ENCODE measurements around the gene ZAR1L. TPM values are rescaled to one million over a fixed set of nuclear protein-coding genes. Genes with fewer than 3 reads are reported as not detected.

The ZAR1L gene
- total RNA-seq, 2 experiments from 2014 or later = not detected

DNA sequence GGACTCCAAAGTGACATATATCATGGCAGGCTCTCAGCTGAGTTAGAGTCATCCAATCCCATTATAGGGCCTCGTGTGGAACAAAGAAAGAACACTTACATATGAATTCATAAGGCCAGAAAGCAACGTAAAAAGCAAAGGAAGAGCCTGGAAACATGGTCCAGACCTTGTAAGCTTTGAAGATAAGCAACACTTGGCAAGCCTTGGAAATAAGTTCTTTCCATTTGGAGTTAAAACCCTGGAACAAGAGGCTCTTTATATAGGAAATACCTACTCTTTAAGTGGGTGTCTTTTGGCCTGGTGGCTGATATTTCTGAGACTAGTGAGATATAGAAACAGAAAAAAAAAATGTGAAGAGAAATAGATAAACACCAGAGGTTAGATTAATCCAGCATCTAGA is 49.4 kb downstream of the ZAR1L start:
- POLR2A ChIA-PET = no interaction called here
- no peak overlapping the region for H3K27ac Mint-ChIP-seq

DNA sequence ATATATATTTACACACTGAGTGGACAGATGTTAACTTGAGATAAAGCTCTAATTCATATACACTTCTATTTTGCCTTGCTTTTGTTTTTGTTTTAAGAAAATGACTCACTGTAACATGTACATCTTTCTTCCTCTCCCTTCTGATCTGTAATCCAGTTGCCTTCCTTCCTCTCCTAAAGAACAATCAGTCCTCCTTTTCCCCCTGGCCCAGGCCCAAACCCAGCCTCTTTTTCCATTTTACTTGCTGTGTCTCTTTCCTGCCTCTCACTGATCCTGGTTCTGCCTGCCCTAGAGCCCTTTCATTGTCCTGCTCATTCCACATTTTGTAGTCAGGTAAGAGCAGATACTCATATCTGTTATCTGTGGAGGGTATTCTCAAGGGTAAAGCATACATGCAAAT is 50.8 kb downstream of the ZAR1L start:
- no peak for DNase-seq
- ATAC-seq (ENCODE audit: poor library complexity) = no peak
- intact Hi-C loops (cut with DNase I, micrococcal nuclease) = loop anchor here in 1 of 2 experiments (10.0 kb wide), 1 partner anchor 1460 kb away; no protein-coding TSS in a partner anchor
- no peaks in the 10 kb centered on the region for H3K4me1 Mint-ChIP-seq (ENCODE audit: low read depth)
- Histone ChIP-seq H3K27me3 (ENCODE audit: control insufficient read depth in 1 of 2, insufficient read depth in 2 of 2, low read length in 2 of 2) (no peaks in the 10 kb centered on the region), H3K36me3 (ENCODE audit: insufficient read depth, low read length) (peaks cover 4% of the 10 kb centered on the region), H3K4me3 (ENCODE audit: low read length) (no peak overlapping the region), H3K9me3 (ENCODE audit: control insufficient read depth in 1 of 2, insufficient read depth in 1 of 2, low read length in 2 of 2) (no peaks in the 10 kb centered on the region), H3K27ac (ENCODE audit: low read depth in 1 of 2, low read length in 2 of 2) (no peak overlapping the region), H3K4me1 (ENCODE audit: insufficient read depth, low read length) (no peaks in the 10 kb centered on the region)
- H3K9me3 Mint-ChIP-seq = no peaks in the 10 kb centered on the region
- no peaks in the 10 kb centered on the region for H3K27me3 Mint-ChIP-seq
- TF ChIP-seq, protein P1, sequence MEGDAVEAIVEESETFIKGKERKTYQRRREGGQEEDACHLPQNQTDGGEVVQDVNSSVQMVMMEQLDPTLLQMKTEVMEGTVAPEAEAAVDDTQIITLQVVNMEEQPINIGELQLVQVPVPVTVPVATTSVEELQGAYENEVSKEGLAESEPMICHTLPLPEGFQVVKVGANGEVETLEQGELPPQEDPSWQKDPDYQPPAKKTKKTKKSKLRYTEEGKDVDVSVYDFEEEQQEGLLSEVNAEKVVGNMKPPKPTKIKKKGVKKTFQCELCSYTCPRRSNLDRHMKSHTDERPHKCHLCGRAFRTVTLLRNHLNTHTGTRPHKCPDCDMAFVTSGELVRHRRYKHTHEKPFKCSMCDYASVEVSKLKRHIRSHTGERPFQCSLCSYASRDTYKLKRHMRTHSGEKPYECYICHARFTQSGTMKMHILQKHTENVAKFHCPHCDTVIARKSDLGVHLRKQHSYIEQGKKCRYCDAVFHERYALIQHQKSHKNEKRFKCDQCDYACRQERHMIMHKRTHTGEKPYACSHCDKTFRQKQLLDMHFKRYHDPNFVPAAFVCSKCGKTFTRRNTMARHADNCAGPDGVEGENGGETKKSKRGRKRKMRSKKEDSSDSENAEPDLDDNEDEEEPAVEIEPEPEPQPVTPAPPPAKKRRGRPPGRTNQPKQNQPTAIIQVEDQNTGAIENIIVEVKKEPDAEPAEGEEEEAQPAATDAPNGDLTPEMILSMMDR (IDR thresholded peaks at IDR 0.05) = no peak
- peaks cover 20% of the 10 kb centered on the region for H3K36me3 Mint-ChIP-seq (ENCODE audit: low read depth)
- CTCF ChIA-PET = interaction anchor here (1.8 kb wide), 1 partner anchor 28 kb away, joined by 3 read pairs; no protein-coding TSS in a partner anchor
- H3K4me3 Mint-ChIP-seq = no peak overlapping the region
- H3K27ac Mint-ChIP-seq = no peak overlapping the region
- POLR2A ChIA-PET = no interaction called here

More for the DNA sequence above, 49.4 kb downstream of the ZAR1L start:
- Histone ChIP-seq H3K4me1 (ENCODE audit: insufficient read depth, low read length) (no peaks in the 10 kb centered on the region), H3K27me3 (ENCODE audit: control insufficient read depth in 1 of 2, insufficient read depth in 2 of 2, low read length in 2 of 2) (no peaks in the 10 kb centered on the region), H3K36me3 (ENCODE audit: insufficient read depth, low read length) (peaks cover 6% of the 10 kb centered on the region), H3K9me3 (ENCODE audit: control insufficient read depth in 1 of 2, insufficient read depth in 1 of 2, low read length in 2 of 2) (no peaks in the 10 kb centered on the region), H3K27ac (ENCODE audit: low read depth in 1 of 2, low read length in 2 of 2) (no peak overlapping the region), H3K4me3 (ENCODE audit: low read length) (no peak overlapping the region)
- intact Hi-C loops (cut with DNase I, micrococcal nuclease) = loop anchor here in 1 of 2 experiments (10.0 kb wide), 1 partner anchor 1459 kb away; no protein-coding TSS in a partner anchor
- Mint-ChIP-seq H3K36me3 (ENCODE audit: low read depth) (peaks cover 20% of the 10 kb centered on the region), H3K27me3 (no peaks in the 10 kb centered on the region), H3K4me3 (no peak overlapping the region), H3K4me1 (ENCODE audit: low read depth) (no peaks in the 10 kb centered on the region), H3K9me3 (no peaks in the 10 kb centered on the region)
- CTCF ChIA-PET = no interaction called here
- TF ChIP-seq, protein P1 (IDR thresholded peaks at IDR 0.05) = no peak
- ATAC-seq (ENCODE audit: poor library complexity) (no peak), DNase-seq (no peak)

DNA sequence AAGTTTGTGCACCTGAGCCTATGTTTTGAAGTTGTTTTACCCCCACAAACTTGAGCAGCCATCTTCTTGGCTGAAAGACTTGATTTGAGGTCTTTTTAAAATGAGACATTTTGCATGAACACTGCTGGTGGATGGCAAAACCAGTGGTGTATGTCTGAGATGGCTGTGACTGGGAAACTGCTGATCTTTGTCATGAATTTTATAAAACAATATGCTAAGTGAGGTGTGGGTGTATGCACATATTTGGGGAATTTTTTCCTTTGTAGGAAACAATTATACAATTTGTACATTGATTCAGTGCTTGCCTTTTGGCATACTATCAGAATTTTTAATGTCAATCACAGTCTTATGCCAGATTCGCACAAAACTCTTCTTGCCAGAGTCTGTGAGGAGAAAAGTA is 52.5 kb downstream of the ZAR1L start:
- CTCF ChIA-PET = interaction anchor here (1.8 kb wide), 1 partner anchor 26 kb away, joined by 3 read pairs; no protein-coding TSS in a partner anchor
- Mint-ChIP-seq H3K27me3 (no peaks in the 10 kb centered on the region), H3K9me3 (no peaks in the 10 kb centered on the region), H3K27ac (no peak overlapping the region), H3K36me3 (ENCODE audit: low read depth) (peaks cover 16% of the 10 kb centered on the region), H3K4me1 (ENCODE audit: low read depth) (no peaks in the 10 kb centered on the region), H3K4me3 (no peak overlapping the region)
- Histone ChIP-seq H3K4me1 (ENCODE audit: insufficient read depth, low read length) (no peaks in the 10 kb centered on the region), H3K27ac (ENCODE audit: low read depth in 1 of 2, low read length in 2 of 2) (no peak overlapping the region), H3K9me3 (ENCODE audit: control insufficient read depth in 1 of 2, insufficient read depth in 1 of 2, low read length in 2 of 2) (no peaks in the 10 kb centered on the region), H3K27me3 (ENCODE audit: control insufficient read depth in 1 of 2, insufficient read depth in 2 of 2, low read length in 2 of 2) (no peaks in the 10 kb centered on the region), H3K36me3 (ENCODE audit: insufficient read depth, low read length) (peaks cover 4% of the 10 kb centered on the region), H3K4me3 (ENCODE audit: low read length) (no peak overlapping the region)
- ATAC-seq (ENCODE audit: poor library complexity) (no peak), DNase-seq (no peak)
- POLR2A ChIA-PET = no interaction called here
- TF ChIP-seq, protein P1 (IDR thresholded peaks at IDR 0.05) = no peak
- intact Hi-C loops (cut with DNase I, micrococcal nuclease) = loop anchor here in 1 of 2 experiments (10.0 kb wide), 1 partner anchor 1462 kb away; no protein-coding TSS in a partner anchor
